SK-MEL-5 (cell line): ENCODE results near the gene NUDT5. TPM values are rescaled to one million over a fixed set of nuclear protein-coding genes. Genes with fewer than 3 reads are reported as not detected.
"Not testable (repeated sequence)": the region's sequence is repeated elsewhere in the genome, so short reads cannot be mapped to it uniquely, and the experiment has no call there.

ENCODE experiments used
- DNase-seq: peaks from one replicate; pipeline ENCODE4 v3.0.0-alpha.2; 2016; ENCODE audit warnings: low read depth, low spot score
- in situ Hi-C: cut with HindIII; loops from 2 replicates; pipeline ENCODE4 v1.10.0; 2016; ENCODE audit warnings: low sequenced_read_pairs, high pct_unique_total_duplicates, low pct_unique_long_range_greater_than_20kb
- polyA plus RNA-seq, 2 experiments: library from polyadenylated mRNA; depleted of rRNA; stranded (reverse); fragments of >200 nt; gene quantifications; 2 replicates each; pipeline ENCODE4 v1.2.3, GENCODE V29; 2015
- total RNA-seq: library from RNA; depleted of rRNA; stranded (reverse); fragments of >200 nt; shearing (Covaris generic); gene quantifications from 2 replicates; pipeline ENCODE4 v1.2.3, GENCODE V29; 2014; rRNA removed

The NUDT5 gene
- total RNA-seq = 78.4 and 85.0 TPM in 2 replicates
- polyA plus RNA-seq (2015; cell fraction: cytosol; rRNA removed) = 50.5 and 55.2 TPM in 2 replicates
- 25.4 and 29.9 TPM in 2 replicates for polyA plus RNA-seq (2015; cell fraction: nucleus; rRNA removed)

GRCh38 chr10:12195603-12196506, at the start of gene NUDT5, which contains the start of gene CDC123:
Gene NUDT5, minus strand, starts transcription at chr10:12195891. Its CDS starts 9,600 bp downstream, at chr10:12186291.
Gene CDC123, plus strand, starts transcription at chr10:12196188. Its CDS starts 58 bp downstream, at chr10:12196246.
- DNase-seq = peak; percentile 84

GRCh38 chr10:12243864-12244620, 48.4 kb upstream of the NUDT5 start:
- in situ Hi-C loops = no loop called here
- DNase-seq = no peak

More at GRCh38 chr10:12195603-12196506, at the start of gene NUDT5, which contains the start of gene CDC123:
- in situ Hi-C loops = no loop called here

DNA sequence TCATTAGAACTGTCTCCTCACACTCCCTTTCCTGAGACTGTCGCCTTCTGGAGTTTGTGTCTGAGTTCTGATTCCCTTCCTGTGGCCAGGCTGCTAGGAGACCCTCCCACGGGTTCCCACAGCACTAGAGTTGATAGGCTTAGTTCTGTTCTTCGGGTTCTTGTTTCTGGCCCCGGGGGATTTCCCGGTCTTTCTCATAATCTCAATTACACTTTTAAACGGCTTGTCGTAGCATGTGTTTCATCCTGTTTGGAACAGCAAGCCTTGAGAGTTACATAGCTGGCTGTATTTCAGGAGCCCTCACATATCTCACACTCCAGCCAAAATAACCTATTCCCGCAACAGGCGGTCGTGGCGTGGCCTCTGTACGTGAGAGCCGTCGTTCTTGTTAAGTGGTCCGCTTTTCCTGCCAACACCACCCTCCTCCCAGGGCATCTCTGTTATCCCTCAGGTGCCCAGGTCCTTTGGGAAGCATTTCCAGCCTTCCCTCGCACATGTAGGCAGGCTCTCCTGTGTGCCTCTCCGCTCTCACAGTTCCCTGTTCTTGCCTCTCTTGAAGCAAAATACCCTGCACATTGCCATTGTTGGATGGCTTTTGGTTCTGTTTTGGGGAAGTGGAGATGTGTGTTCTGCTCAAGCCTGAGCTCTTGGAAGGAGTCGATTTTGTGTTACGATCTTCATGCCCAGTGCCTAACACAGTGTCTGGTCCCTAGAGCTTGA, 46.3 kb upstream of the NUDT5 start:
- DNase-seq = no peak
- in situ Hi-C loops = no loop called here

- in situ Hi-C loops = no loop called here
- DNase-seq = no peak
Measured at GRCh38 chr10:12238821-12239220, 43.1 kb upstream of the NUDT5 start.

DNA sequence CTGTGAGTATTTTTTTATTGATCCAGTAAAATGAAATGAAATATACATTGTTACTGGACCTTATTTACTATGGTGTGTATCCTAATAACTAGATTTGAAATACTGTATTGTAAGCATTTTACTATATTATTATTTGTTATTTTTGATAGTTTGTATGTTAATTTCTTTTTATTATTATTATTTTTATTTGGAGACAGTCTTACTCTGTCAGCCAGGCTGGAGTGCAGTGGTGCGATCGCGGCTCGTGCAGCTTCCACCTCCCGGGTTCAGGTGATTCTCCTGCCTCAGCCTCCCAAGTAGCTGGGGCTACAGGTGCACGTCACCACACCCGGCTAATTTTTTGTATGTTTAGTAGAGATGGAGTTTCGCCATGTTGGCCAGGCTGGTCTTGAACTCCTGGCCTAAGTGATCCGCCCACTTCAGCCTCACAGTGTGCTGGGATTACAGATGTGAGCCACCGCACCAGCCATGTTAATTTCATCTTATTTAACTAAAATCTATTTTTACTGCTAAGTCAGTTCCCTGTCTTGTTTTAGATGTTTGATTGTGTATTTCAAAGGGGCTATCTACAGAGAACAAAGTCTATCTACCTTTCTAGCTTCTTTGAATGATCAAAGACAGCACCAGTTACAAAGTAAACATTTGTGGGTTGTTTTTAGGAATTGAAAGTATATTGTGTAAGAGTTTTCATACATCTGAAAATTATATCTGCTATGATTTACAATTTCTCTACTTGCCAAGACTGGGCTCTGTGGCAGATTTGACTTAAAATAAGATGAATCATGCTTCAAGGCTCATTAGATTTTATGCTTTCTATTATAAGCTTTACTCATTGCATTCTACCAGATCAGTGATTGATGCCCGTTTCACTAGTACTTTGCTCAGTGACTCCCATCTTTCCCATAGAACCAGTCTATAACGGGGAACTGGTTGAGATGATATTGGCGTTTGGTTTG, 41.9 kb upstream of the NUDT5 start:
- no peak for DNase-seq

DNA sequence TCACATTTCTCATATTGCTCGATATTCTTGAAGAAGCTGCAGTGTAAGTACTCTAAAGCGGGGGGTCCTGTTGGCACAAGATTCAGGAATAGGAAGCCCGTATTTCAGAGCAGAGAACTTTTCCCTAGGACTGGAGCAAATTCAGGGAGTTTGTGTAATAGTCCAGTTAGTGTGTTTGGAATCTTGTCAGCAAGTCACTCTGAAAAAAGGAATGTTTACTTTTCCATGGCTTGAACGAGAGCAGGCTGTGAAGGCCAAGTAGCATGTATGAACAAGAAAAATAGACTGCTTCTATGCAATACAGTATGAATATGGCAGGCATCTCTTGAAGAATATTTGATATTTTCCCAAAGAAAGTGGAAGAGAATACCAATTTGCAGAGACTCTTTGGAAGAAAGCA, 40.1 kb upstream of the NUDT5 start:
- DNase-seq = no peak
- in situ Hi-C loops = no loop called here

More for the DNA sequence above, 41.9 kb upstream of the NUDT5 start:
- in situ Hi-C loops = no loop called here

GRCh38 chr10:12235116-12235694, 39.5 kb upstream of the NUDT5 start:
- no peak for DNase-seq

DNA sequence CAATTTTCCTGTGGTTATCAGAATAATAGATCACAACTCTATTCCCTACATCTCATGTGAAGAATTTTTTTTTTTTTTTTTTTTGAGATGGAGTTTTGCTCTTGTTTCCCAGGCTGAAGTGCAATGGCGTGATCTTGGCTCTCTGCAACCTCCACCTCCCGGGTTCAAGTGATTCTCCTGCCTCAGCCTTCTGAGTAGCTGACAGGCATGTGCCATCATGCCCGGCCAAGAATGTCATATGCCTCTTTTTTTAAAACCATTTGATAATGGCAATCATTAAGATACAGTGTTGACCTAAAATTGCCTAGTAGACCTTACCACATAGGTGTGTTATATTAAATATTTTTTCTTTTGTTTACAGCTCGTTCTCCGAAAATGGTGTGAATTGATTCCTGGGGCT, 39.0 kb upstream of the NUDT5 start:
- in situ Hi-C loops, DNase-seq: not testable (repeated sequence)

More at GRCh38 chr10:12235116-12235694, 39.5 kb upstream of the NUDT5 start:
- in situ Hi-C loops = no loop called here

GRCh38 chr10:12228851-12229250, 33.2 kb upstream of the NUDT5 start:
- DNase-seq = no peak
- in situ Hi-C loops = no loop called here

DNA sequence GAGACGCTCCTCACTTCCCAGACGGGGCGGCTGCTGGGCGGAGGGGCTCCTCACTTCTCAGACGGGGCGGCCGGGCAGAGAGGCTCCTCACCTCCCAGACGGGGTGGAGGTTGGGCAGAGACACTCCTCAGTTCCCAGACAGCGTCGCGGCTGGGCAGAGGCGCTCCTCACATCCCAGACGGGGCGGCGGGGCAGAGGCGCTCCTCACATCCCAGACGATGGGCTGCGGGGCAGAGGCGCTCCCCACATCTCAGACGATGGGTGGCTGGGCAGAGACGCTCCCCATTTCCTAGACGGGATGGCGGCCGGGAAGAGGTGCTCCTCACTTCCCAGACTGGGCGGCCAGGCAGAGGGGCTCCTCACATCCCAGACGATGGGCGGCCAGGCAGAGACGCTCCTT, 30.7 kb upstream of the NUDT5 start:
- DNase-seq, in situ Hi-C loops: not testable (repeated sequence)

GRCh38 chr10:12225444-12225843, 29.8 kb upstream of the NUDT5 start:
- DNase-seq = no peak
- in situ Hi-C loops = no loop called here

DNA sequence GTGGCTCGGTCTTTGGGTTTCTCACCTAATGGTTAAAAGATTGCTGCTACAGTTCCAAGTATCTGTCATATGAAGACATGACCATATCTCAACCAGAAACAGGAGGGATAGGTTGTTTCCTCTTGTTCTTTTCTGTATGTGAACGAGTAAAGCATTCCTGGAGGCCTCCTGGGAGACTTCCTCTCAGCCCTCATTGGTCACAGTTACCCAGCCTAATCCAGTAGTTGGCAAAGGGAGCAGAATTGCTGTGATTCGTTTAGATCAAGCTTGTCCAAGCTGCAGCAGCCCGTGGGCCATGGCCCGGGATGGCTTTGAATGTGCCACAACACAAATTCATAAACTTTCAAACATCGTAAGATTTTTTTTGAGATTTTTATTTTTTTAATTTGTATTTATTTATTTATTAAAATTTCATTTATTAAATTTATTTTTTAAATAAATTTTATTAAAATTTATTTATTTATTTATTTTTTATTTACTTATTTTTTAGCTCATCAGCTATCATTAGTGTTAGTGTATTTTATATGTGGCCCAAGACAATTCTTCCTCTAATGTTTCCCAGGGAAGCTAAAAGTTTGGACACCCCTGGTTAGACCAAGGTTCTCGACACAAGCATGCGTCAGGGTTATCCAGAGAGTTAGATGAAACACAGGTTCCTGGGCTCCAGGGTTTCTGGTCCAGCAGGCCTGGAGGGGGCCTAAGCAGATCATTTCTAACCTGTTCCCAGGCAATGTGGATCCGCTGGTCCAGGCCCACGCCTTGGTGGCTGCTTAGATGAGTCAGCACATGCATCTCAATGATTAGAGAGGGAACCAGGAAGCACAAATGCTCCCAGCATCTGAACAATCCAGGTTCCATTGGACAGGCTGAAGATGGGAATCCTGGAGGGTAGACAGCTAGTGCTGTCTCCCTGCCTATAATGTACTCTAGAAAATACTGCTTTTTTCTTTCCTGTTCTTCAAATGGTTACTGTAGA, 25.9 kb upstream of the NUDT5 start:
- in situ Hi-C loops = no loop called here
- no peak for DNase-seq

DNA sequence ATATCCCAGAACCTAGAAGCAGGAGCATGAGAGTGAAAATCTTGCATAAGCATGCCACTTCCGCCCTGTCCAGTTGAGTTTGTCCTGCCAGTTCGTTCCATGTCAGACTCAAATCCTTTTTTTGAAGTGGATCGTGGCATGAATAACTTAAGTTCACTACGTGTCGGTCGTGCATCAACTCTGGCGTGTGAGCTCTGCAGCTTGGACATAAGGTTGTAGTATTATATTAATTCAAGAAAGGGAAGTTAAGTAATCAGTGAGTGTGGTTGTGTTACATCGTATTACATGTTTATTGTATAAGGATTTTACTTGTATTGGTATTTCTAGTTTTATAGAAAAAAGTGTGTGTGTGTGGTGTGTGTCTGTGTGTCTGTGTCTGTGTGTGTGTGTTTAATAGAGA, 23.3 kb upstream of the NUDT5 start:
- DNase-seq = no peak
- in situ Hi-C loops = no loop called here

DNA sequence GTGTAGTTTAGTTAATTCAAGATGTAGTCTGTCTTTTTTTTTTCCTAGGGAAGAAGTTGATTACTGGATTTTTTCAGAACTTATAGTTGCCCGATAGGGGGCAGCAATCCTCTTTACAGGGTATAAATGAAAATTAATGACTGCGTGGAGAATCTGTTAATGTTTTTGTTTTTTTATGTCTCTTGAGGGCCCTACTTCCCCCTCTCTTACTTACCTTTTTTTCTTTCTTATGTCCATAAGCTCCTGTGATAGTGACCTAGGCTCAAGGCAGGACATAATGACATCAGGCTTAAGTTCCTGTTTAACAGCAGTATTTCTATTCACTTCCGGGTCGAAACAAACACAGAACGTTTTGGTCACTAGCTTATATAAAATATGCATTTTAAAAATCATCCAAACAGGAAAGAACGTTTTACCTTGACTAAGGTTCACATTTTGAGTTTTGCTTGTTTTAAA, 19.1 kb upstream of the NUDT5 start:
- DNase-seq = peak; percentile 54
- in situ Hi-C loops = no loop called here

DNA sequence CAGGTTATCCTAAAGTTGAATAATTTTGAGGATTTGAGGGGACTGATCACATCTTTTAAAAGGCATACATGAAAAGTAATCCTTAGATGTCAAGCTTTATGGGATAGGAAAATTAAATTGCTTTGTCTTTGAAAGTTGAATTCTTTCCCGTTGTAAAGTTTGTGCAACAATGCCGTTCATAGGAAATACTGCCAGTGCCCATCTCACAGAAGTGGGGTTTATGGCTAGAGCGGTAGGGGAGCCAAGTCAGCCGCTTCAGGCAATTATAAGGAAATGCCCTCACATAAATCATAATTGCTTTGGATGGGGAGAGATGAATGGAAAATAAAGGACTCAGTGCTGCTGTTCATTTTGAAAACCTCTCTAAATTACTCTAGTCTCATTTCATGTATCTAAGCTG, 18.4 kb upstream of the NUDT5 start:
- no peak for DNase-seq
- in situ Hi-C loops = no loop called here
